GM12801 (cell line): ENCODE results near the gene CD3D.

ENCODE experiments used
- TF ChIP-seq, protein P1 (sequence below): IDR thresholded peaks from one replicate; pipeline ENCODE4 v1.5.1; 2011; ENCODE audit warnings: control low read depth; ENCODE audit not compliant: insufficient read length; ENCODE audit errors: extremely low read depth

CD3D gene

GRCh38 chr11:118342503-118343161 is at the start of gene CD3D:
Gene CD3D (minus strand): TSS chr11:118342705. CDS start chr11:118342607, 98 bp downstream.
- TF ChIP-seq, protein P1, sequence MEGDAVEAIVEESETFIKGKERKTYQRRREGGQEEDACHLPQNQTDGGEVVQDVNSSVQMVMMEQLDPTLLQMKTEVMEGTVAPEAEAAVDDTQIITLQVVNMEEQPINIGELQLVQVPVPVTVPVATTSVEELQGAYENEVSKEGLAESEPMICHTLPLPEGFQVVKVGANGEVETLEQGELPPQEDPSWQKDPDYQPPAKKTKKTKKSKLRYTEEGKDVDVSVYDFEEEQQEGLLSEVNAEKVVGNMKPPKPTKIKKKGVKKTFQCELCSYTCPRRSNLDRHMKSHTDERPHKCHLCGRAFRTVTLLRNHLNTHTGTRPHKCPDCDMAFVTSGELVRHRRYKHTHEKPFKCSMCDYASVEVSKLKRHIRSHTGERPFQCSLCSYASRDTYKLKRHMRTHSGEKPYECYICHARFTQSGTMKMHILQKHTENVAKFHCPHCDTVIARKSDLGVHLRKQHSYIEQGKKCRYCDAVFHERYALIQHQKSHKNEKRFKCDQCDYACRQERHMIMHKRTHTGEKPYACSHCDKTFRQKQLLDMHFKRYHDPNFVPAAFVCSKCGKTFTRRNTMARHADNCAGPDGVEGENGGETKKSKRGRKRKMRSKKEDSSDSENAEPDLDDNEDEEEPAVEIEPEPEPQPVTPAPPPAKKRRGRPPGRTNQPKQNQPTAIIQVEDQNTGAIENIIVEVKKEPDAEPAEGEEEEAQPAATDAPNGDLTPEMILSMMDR: no peak

DNA sequence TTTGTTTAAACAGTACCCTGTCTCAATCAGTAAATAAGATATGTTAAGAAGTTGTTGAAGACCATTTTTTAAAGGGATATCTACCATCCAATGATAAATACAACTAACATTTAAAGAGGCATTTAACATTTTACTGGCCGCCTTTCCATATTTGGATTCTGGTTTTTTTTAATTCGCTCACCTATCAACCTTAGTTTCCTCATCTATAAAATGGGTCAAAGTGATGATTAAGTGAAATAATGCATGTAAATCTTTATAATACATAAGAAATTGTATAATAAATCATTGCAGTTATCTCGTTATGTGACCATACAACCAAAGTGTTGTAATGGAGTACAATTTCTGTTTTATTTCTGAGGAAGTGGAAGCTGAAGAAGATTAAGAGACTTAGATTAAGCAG is 41.2 kb upstream of the CD3D start:
- TF ChIP-seq, protein P1: no peak

DNA sequence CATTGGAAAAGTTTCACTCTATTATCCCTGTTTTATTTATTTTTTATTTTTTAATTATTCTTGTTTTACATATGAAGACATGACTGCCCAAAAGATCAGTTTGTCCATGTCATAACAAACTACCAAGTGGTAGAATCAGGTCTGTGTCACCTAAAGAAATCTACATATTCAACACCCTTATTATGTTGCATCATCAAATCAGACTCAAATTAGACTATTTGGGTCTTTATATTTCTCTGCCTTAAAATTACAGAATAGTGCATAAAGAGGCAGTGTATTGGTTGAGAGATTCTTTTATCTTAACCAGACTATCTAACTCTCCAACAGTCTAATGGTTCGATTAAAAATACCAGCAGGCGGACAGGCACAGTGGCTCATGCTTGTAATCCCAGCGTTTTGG is 40.4 kb upstream of the CD3D start:
- TF ChIP-seq, protein P1: no peak

DNA sequence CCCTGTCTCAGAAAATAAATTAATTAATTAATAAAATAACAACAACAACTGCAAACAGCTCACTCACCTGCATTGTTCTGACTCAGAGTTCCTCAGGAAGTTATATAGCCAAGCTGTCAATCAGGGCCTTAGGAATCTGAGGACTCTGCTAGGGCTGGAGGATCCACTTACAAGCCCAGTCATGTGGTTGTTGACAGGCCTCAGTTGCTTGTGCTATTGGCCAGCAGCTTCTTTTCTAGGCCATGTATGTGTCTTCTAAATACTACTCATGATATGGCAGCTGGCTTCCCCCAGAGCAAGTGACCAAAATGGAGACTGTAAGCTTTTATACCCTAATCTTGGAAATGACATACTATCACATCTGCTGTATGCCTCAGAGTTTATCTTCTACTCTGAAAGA is 38.1 kb upstream of the CD3D start:
- TF ChIP-seq, protein P1: no peak

- TF ChIP-seq, protein P1: no peak
Measured at GRCh38 chr11:118379497-118379896, 37.0 kb upstream of the CD3D start.

GRCh38 chr11:118375978-118376377 is 33.5 kb upstream of the CD3D start:
- TF ChIP-seq, protein P1: no peak

GRCh38 chr11:118374729-118375128 is 32.2 kb upstream of the CD3D start:
- TF ChIP-seq, protein P1: no peak

GRCh38 chr11:118373871-118374270 is 31.4 kb upstream of the CD3D start:
- TF ChIP-seq, protein P1: no peak
